ENCODE results near the gene DPCD.
"Not testable (repeated sequence)": the region's sequence is repeated elsewhere in the genome, so short reads cannot be mapped to it uniquely, and the experiment has no call there.

The DPCD gene

DNA sequence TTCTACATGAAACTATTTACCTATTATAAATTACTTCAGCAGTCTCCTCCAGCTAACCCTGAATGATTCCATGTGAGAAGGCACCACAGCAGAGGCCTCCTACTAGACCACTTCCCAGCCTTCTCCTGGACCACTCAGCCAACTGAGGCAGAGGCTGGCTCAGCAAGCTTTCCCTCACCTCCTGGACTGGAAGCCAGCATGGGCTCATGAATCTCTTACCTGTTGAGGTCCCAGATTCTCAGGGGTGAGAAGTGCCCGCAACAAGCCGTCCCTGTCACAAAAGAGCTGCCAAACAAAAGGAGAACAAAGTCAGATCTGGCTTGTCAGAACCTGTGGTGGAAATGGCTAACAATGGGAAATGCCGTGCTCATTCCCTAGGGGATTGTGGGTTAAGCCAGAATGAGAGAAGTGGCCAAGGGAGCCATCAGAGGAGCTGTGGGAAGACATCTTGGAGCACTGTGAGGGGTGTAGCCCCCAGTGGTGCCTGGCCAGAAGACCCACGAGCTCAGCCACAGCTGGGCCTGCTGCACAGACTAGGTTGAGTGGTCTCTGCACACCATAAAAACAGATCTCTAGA, 36.5 kb downstream of the DPCD start:
- DNase-seq, result no peak

DNA sequence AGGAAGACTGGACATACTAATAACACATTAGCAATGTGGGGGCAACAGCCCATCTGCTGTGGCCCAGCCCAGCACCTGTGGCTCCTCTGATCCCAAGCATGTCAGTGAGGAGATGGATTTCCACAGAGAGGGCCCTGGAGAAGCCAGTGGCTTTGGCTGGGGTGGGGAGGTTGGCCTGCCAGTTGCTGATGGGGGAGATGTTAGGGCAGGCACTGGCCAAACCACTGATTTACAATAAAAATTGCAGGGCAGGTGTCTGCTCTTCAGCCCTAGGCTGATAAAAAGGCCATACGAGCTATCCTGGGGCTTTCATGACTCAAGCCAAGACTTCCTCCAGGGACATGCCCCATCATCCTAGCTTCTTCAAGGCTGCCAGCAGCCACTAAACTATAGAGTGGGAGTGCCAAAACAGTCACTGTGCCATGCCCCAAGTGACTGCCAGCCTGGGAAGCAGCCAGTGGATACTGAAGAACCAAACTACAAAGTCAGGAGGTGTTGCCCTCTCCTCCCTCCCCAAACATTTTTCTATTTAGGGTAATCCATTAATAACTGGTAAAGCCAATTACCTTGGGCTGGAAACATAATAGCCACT, 37.8 kb downstream of the DPCD start:
- no peak for DNase-seq

DNA sequence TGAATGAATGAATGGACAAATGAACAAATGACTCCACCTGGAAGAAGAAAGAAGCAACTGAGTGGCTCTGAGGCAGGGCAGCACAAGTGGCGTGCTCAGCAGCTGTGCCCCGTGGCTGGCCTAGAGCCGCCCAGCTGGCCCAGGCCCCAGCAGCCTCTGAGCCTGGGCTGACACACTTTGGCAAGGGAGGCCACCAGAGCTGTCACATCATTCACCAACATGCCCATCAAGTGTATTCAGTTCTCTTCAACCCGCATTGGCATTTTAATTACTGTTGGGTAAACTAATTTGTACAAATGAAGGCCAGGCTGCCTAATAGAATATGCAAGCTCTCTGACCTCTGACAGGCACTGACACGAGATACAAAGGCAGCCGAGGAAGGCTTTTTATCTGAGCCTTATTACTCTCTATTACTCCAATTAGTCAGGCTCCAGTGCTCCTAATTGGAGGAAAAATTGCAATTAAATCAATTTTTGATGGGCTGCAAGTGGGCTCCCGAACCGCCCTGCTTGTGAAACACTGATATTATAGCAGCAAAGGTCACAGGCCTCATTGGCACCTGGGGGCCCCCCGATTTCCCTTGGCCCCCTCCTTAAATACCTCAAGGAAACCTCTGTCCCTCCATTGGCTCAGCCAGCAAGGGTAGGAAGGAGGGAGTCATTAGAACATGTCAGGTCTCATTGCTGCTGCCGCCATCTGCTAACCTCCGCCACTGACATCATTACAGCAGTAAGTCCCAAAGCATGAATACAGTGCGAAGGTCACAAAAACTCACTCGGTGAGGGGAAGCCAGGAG, 41.9 kb downstream of the DPCD start:
- DNase-seq, result no peak

DNA sequence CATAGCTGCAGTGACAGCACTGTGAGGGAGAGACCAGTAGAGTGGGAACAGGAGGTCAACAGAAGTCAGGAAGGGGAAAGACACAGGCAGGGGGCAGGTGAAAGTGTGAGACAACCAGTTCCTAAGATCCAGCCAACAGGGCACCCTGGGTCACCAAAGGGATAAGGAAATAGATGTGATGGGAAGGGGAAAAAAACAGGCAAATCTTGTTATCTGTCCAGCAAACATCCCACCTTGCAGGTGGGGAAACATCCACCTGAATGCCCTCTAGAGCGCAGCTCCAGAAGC, 42.5 kb downstream of the DPCD start:
- DNase-seq, result no peak

DNA sequence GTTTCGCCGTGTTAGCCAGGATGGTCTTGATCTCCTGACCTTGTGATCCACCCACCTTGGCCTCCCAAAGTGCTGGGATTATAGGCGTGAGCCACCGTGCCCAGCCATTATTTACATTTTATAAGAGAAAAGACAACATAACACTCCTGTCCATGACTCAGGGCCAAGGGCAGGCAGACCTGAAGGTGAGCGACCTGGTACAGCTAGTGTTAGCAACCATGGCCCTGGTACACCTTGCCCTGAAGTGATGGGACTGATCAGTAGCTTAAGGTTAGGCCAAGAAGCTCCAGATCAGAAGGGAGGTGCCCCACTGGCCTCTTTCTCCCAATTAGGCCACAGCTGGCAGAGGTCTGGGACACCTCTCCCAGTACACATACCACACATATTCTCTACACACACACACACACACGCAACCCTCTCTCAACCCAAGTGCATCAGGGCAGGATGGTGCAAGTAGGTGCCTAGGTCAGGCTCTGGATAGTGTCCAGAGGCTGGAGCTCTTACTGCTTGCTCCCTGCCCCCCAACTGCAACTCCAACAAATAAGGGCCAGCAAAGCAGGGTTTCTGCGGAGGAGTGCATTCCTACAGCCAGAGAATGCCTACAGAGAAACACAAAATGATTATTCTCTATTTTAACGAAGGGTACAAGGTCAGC, 43.8 kb downstream of the DPCD start:
- no peak for DNase-seq

DNA sequence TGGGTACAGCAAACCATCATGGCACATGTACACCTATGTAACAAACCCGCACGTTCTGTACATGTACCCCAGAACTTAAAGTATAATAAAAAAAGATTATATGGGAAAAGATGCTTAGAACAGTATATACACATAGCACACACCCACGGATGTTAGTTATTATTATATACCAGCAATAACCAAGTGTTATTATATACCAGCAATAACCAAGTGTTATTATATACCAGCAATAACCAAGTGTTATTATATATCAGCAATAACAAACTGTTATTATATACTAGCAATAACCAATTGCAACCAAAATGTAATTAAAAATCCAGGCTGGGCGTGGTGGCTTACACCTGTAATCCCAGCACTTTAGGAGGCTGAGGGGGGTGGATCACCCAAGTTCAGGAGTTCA, 45.4 kb downstream of the DPCD start:
- not testable (repeated sequence) for DNase-seq

DNA sequence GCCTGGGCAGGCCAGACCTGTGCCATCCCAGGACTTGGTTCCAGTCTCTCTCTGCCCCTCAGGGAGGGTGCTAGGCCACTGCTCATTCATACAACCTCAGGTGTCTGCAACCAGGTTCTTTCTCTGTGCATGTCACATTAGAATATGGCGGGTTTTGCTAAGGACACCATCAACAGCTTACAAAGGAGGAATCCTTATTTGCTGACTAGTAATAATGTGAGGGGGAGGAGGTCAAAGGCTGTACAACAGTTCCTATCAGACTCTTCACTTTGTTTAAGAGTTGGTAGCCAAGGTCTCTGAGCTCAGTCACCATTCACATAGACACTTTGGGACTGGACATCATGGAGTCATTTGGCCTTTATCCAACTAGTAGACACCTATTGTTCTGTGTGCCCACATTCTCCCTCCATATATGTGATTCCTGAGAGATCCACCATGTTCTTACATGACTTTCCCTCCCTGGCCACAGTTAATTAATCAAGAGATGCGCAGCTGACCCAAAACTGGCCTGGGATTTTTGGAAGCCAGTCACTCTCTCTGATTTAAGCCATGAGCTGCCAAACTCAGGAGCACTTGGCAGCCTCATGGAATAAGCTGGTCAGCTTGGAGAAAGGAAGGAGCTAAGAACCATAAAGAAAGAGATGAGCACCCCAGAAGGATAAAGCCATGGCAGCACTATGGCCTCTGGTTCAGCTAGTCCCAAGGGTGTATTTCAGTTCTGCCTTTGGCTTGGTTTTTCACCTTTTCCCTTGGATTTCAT, 51.2 kb downstream of the DPCD start:
- DNase-seq, result no peak

DNA sequence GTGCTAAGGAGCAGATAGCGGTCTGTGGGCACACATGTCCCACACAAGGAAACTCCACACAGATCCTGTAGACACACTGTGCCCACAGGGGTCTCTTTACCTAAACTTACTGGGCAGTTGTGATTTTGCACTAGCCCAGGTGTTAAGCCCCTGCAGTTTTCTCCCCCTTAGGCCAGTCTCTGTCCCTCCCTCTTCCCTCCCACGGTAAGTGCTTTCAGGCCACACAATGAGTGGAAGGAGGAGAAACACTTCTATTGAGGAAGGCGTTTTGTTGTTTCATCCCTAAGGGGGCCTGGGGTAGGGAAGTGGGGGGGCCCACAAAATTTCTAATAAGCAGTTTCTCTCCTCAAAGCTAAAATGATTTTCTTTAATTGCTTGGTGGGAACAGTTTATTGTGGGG, 55.4 kb downstream of the DPCD start:
- DNase-seq, result no peak

DNA sequence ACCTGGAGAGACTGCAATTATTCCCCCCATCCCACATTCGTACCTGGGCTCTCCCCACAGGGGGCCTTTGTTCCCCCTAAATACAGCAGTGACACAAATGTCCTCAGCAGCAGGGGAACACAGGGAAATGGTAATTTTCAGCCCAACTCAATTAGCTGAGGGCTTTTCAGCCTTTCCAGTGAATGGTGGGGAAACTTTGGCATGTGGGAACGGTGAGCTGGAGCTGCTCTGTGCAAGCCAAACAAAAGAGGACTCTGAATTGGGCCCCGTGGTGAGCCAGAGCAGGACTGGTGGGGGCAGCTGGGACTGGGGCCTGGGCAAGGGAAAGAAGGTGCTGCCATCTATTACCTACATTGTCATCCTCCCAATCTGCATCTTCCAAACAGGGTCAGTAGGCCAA, 55.9 kb downstream of the DPCD start:
- DNase-seq, result no peak

DNA sequence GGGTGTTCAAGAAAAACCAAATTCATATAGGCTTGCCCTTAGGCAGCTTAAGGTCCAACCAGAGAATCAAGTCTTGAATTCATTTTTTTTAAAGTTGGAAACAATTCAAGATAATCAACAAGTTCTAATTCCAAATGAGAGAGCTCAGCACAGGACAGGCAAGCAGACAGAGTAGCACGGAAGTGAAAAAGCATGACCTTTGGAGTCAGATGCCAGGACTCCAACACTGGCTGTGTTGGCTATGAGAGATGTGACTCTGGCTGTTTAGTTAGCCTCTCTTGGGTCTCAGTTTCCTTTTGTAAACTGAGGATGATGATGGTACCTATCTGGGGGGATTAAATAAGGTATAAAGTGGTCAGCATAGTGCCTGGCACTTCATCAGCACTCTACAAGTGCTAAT, 57.5 kb downstream of the DPCD start:
- no peak for DNase-seq

DNA sequence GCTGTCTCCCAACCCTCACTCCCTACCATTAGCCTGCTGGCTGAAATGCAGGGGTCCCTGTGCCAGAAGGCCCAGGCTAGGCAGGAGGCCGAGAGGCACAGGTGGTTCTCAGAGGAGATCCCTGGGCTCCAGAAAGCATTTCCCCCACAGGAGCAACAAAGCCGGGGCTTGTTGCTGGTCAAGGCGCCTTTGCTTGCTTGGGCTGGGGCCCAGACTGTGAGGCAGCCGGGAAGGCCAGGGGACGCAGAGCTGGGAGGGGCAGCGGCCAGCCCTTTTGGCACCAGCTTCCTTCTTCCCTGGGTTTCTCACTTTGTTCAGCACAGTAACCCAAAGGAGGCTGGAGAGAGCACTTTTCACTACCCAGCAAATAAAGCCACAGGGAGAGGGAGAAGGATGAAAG, 58.2 kb downstream of the DPCD start:
- DNase-seq, result no peak

DNA sequence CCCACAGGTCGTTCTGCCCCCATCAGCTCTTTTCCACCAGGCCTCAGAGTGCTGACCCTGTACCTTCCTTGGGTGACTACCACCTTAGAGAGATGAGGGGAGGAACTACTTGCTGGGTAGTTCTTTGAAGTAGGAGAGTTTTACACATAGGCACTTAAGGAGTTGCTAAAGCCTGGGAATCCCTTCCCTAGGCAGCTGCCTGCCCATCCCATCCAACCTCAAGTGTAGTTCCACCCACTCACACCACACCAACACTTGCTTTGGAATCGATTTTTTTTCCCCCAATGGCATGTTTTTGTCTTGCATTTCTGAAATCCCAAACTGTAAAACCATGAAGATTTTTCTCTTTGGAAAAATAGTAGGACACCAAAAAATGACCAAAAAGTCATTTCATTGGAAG, 59.1 kb downstream of the DPCD start:
- DNase-seq, result no peak

DNA sequence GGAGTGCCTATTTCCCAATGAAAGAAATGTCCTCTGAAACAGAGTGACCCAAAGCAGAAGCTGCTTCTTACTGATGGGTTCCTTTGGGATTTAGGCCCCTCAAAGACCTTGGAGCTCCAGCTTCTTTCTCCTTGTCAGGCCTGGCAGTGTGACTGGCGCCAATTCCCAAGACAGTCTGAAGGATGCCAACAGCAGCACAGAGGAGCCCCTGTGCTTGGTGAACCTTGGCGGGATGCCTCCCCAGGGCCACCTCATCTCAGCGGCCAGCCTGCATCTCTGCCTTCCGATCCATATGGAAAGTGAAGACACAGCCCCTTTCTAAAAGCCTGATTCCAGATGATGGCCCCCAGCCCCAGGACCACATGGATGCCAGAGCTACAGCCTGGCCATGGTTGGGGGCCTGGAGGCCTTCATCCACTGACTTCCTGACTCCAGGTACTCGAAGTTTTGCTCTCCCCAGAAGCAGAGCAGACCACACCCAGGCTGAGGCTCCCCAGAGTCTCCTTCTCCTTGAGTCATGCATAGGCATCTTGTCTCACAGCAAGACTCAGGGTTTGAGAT, 61.5 kb downstream of the DPCD start:
- no peak for DNase-seq

DNA sequence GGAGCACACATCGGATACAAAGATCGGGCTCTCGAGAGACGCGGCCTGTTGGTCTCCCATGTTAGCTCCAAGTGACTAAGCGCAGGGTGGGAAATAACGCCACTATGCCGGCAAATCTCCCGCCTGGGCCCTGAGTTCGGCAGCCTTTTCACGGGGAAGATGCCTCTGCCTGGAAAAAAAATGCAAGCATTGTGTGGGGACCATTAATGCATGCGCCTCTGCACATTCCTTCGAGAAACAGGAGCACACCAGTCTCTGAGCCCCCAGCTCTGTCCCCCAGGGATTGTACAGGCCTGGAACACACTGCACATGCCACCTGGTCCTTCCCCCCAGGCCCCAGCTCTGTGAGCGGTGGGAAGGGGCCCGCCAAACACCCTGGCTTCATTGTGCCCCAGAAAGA, 62.7 kb downstream of the DPCD start:
- no peak for DNase-seq

DNA sequence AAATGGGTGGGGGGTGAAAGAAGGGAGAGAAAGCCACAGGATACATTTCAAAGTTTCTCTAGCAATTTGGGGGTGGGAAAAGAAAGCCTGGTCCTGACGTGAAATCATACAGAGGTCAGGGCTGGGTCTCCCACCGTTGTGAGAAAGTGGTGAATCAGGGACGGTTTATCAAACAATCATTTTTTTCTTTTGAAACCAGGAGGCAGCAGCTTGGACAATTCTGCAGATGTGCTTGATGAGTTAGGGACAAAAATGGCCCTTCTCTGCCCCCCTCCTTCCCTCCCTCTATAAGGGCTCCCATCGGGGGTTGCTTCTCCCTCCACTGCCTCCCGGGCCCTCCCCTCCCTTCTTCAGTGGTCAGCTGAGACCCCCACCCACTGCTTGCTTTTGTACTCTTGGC, 63.2 kb downstream of the DPCD start:
- no peak for DNase-seq

DNA sequence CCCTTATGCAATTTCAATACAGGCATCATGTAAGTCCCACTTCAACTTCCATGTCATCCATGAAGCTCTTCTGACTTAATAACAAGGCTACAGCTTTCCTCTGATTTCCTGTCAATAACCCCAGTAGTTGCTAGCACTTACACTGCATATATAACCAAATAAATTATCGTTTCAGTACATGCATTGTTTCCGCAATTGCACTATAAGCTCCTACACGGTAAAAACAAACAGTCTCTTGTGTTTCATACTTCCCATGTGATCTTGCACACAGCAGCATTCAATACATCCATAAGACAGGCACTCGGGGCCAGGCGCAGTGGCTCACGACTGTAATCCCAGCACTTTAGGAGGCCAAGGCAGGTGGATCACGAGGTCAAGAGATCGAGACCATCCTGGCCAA, 65.4 kb downstream of the DPCD start:
- DNase-seq, result no peak

DNA sequence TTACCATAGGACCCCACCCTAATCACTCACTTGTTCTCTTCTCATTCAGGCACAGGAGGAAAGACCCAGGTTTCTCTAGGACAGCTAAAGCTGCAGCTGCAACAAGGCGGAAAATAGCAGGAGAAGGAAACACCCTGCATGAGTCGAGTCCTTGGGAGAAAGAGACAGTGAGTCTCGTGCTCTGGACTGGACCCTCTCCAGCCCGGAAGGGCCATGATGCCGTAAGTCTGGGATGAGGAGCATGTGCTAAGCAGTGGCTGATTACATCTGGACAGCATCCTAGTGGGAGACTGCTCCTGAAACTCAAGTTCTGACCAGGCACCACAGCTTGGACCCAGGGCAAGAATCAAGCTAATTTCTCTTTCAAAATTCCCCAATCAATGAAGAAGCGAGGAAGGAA, 67.4 kb downstream of the DPCD start:
- DNase-seq, result no peak

DNA sequence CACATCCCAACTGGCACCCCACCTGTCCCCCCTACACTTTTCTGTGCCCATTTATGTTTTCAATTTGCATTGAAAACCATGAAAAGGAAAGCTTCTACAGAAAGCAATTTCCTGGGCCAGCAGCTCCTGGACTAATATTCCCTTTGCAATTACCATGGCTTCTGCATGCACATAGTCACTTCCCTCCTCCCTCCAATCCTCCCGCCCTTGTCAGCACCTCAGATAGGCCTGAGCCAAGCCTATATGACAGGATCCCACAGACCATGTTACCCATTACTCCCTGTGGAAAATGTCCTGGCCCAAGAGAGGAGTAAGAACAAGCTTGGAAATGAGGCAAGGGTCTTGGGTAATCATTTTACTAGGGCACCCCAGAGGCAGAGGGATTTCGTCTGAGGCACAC, 68.8 kb downstream of the DPCD start:
- DNase-seq, result no peak

DNA sequence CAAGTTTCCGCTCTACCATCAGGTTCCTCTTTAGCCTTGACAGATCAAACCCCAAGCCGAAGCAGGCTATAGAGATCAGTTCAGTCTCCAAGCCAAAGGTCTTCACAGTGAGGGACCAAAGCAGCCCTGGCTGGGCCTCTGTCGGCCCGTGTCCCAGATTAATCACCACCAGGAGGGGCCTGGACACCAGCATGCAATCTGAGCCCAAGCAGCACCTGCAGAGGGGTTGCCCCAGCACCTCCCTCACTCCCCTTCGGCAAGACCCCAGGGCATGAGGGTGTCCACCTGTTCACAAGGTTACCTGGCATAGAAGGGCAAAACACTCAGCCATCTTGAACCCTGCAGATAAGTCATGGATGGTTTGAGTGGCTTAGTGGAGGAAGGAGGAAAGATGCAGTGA, 70.9 kb downstream of the DPCD start:
- no peak for DNase-seq

Measured in activated CD4-positive, alpha-beta T cell treated with anti-CD3 and anti-CD28 coated beads, Interleukin-10, Interleukin-2, amounts not matched to agents 100 ng/mL and 50 ng/mL, durations not matched to agents 16 hours and 8 hours (primary cell).